GM19328 (cell line): ENCODE data around the gene SOWAHD.
A peak's percentile ranks its signal among the peaks of the same experiment; 100 is the strongest.
"Not testable (repeated sequence)": the region's sequence is repeated elsewhere in the genome, so short reads cannot be mapped to it uniquely, and the experiment has no call there.

Experiments
- ATAC-seq: cut with Tn5 transposase; IDR thresholded peaks from one replicate; pipeline ENCODE4 v1.9.1; 2021; ENCODE audit warnings: mild to moderate bottlenecking, moderate library complexity; ENCODE audit not compliant: unreplicated experiment

Gene SOWAHD

GRCh38 chrX:119757979-119758730 is at the start of gene SOWAHD:
TSS of gene SOWAHD (plus strand) at chrX:119758588. CDS start at chrX:119758668, 80 bp downstream.
- no peak for ATAC-seq

GRCh38 chrX:119708936-119709335 is 49.5 kb upstream of the SOWAHD start:
- ATAC-seq = no peak

GRCh38 chrX:119709630-119710029 is 48.8 kb upstream of the SOWAHD start:
- ATAC-seq = no peak

GRCh38 chrX:119721487-119721886 is 36.9 kb upstream of the SOWAHD start:
- no peak for ATAC-seq

- ATAC-seq = no peak
Observed at GRCh38 chrX:119721926-119722325, 36.5 kb upstream of the SOWAHD start.

- ATAC-seq = no peak
Observed at GRCh38 chrX:119726900-119727555, 31.4 kb upstream of the SOWAHD start.

GRCh38 chrX:119728487-119728886 is 29.9 kb upstream of the SOWAHD start:
- no peak for ATAC-seq

- no peak for ATAC-seq
Observed at GRCh38 chrX:119729408-119730201, 28.8 kb upstream of the SOWAHD start.

GRCh38 chrX:119734897-119735339 is 23.5 kb upstream of the SOWAHD start:
- ATAC-seq = no peak

GRCh38 chrX:119735467-119735866 is 22.9 kb upstream of the SOWAHD start:
- ATAC-seq = no peak

GRCh38 chrX:119736206-119736764 is 22.1 kb upstream of the SOWAHD start:
- ATAC-seq = no peak

- no peak for ATAC-seq
Observed at GRCh38 chrX:119738742-119739141, 19.6 kb upstream of the SOWAHD start.

- ATAC-seq = no peak
Observed at GRCh38 chrX:119745283-119745848, 13.0 kb upstream of the SOWAHD start.

- ATAC-seq = not testable (repeated sequence)
Observed at GRCh38 chrX:119750131-119750530, 8.3 kb upstream of the SOWAHD start.

GRCh38 chrX:119750751-119751150 is 7.6 kb upstream of the SOWAHD start:
- ATAC-seq = not testable (repeated sequence)

- ATAC-seq = no peak
Observed at GRCh38 chrX:119753001-119753400, 5.4 kb upstream of the SOWAHD start.

- ATAC-seq = no peak
Observed at GRCh38 chrX:119753639-119754257, 4.6 kb upstream of the SOWAHD start.

- ATAC-seq = peak; percentile 76
Observed at GRCh38 chrX:119755981-119756533, 2.3 kb upstream of the SOWAHD start.

- ATAC-seq = no peak
Observed at GRCh38 chrX:119756926-119757635, 1.3 kb upstream of the SOWAHD start.

- ATAC-seq = no peak
Observed at GRCh38 chrX:119757646-119757978, 776 bp upstream of the SOWAHD start.
